Measurements from ENCODE around the gene CEP85L.

Gene CEP85L

DNA sequence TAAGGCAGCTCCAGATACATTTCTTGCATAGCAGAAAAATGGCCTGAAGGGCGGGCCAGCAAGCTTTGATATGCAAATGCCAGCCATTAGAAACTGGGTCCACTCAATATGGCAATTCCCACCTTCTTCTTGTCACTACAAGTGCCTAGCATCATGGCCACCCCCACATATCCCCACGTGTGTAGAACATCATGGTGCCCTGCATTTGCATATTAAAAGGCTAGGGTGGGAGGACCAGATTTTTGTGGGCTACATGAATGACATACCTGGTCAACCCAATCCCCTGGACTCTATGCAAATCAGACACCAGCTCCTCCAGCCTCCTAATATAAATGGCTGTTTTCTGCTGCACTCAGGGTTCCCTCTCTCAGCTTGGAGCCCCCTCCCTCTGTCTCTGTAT, 71.6 kb downstream of the CEP85L start:
- no peak for DNase-seq (ENCODE audit: low read depth)

DNA sequence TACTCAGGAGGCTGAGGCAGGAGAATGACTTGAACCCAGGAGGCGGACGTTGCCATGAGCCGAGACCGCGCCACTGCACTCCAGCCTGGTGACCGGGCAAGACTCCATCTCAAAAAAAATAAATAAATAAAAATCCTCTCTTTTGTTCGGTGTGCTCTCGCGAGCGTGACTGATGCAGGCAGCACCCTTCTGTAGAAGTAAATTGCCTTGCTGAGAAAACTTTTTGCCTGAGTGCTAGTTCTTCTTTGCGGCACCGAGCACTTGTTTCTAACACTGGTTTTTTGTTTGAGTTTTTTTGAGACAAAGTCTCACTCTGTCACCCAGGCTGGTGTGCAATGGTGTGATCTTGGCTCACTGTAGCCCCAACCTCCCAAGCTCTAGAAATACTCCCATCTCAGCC, 72.8 kb downstream of the CEP85L start:
- no peak for DNase-seq (ENCODE audit: low read depth)

DNA sequence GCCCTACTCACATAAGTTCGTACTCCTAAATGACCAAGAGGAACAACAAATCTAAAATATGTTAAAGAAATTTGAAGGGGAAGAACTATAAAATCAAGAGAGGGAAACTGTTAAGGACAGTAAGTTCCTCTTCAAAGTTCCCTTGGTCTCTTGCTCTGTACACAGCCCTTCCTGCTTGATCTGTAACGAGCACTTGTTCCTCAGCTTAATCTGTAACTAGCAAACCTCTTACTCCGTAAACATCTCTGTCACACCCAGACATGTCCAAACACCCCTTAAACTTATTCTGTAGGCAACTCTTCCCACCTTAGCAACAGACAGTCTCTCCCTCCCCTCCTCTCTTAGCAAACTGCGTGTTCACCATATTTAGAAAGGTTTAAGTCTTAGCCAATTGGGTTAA, 73.4 kb downstream of the CEP85L start:
- no peak for DNase-seq (ENCODE audit: low read depth)

DNA sequence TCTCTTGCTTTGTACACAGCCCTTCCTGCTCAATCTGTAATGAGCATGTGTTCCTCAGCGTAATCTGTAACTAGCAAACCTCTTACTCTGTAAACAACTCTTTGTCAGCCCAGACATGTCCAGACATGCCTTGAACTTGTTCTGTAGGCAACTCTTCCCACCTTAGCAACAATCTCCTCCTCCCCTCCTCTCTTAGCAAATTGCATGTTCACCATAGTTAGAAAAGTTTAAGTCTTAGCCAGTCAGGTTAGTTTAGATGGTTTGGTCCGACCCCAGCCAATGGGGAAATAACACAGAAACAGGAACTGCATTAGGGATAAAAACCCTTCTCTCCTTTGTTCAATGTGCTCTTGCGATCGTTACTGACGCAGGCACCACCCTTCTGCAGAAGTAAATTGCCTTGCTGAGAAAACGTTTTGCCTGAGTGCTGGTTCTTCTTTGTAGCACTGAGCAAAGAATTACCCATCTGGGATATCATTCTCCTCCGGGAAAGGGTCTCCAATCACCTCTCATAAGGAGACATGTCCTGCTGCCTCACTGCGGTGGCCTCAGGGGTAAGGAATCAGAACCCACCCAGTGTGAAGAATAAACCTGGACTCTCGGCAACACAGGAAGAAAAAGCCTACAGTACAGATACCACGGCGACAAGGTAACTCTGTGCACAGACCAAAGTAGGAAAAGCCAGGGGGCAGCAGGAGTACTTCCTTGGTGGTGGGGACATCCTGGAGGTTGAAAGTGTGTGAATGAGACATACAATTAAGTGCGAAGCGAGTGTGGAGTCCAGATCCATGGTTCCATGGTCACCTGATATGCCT, 77.1 kb downstream of the CEP85L start:
- no peak for DNase-seq (ENCODE audit: low read depth)

GRCh38 chr6:118571121-118571520, 80.3 kb downstream of the CEP85L start:
- DNase-seq (ENCODE audit: low read depth) = no peak

DNA sequence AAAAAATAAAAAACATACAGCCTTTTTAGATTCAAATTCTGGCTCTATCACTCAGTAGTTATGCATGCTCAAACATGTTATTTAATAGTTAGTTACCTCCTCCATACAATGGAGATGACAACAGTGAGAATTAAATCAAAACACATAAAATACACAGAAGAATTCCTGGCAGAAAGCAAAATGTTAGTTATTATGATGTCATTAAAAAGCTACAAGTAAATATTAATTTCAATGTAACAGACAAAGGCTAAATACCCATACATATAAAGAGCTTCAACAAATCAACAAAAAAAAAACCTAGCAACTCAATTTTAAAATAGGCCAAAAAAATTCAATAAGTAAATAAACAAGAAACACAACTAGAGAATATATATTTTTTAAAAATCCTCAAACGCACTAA, 81.9 kb downstream of the CEP85L start:
- DNase-seq (ENCODE audit: low read depth) = no peak

GRCh38 chr6:118567974-118568373, 83.4 kb downstream of the CEP85L start:
- DNase-seq (ENCODE audit: low read depth) = no peak

DNA sequence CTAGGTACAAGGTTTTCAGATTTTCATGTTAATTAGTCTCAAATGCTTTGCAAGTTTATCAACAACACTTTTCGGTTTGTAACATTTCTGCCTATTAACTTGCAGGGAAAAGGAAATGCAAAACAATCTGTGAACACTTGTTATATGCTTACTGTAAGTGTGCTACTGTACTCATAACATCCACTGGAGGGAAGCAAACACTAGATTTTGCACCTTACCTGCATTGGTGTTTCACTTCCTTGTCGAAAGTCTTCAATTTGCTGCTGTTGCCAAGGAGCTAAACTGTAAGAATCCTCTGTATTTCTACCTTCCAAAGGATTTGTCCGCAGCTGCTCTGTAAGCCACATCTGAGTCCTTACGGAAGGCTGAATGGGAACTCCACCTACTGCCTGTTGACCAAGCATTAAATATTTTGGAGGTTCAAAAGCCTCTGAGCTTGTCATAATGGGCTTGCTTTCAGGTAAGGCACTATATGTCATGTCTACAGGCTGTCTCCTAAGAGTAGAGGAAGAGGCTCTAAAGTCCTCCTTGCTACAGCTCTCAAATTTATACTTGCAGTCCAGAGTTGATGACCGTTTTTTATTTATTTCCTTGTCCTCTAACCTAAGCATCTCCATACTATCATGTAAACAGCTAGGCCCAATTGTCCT, 86.0 kb downstream of the CEP85L start:
- DNase-seq (ENCODE audit: low read depth) = no peak

- no peak for DNase-seq (ENCODE audit: low read depth)
Observed at GRCh38 chr6:118562959-118563358, 88.4 kb downstream of the CEP85L start.

DNA sequence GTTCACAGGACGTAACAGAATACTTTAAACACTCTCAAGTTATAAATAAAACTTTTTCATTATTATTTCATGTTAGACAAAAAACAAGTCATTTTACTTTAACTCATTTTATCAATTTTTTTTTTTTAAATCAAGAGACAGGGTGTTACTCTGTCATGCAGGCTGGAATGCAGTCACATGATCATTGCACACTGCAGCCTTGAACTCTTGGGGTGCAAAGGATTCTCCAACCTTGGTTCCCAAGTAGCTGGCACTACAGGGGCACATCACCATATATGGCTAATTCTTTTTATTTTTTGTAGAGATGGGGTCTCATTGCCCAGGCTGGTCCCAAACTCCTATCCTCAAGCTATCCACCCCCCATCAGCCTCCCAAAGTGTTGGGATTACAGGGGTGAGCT, 89.1 kb downstream of the CEP85L start:
- DNase-seq (ENCODE audit: low read depth) = no peak

GRCh38 chr6:118559659-118560058, 91.7 kb downstream of the CEP85L start:
- DNase-seq (ENCODE audit: low read depth) = no peak

- DNase-seq (ENCODE audit: low read depth) = no peak
Observed at GRCh38 chr6:118558464-118559217, 92.8 kb downstream of the CEP85L start.

DNA sequence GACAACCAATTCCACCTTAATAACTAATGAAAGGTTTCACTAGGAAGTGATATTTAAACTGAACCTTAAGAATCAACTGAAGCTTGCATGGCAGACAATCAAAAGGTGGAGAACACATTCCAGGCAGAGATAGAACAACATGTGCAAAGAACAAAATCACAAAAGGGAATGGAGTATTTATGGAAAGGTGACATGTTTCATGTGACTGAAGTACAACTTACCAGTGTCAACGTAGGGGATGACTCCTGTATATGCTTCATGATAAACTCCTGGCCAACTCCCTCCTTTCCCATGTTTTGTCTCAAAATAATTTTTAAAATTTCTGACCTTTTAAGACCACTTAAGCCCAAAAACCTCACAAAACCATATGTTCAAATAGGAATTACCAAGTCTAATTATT, 96.7 kb downstream of the CEP85L start:
- no peak for DNase-seq (ENCODE audit: low read depth)

- DNase-seq (ENCODE audit: low read depth) = no peak
Observed at GRCh38 chr6:118553132-118553531, 98.3 kb downstream of the CEP85L start.

DNA sequence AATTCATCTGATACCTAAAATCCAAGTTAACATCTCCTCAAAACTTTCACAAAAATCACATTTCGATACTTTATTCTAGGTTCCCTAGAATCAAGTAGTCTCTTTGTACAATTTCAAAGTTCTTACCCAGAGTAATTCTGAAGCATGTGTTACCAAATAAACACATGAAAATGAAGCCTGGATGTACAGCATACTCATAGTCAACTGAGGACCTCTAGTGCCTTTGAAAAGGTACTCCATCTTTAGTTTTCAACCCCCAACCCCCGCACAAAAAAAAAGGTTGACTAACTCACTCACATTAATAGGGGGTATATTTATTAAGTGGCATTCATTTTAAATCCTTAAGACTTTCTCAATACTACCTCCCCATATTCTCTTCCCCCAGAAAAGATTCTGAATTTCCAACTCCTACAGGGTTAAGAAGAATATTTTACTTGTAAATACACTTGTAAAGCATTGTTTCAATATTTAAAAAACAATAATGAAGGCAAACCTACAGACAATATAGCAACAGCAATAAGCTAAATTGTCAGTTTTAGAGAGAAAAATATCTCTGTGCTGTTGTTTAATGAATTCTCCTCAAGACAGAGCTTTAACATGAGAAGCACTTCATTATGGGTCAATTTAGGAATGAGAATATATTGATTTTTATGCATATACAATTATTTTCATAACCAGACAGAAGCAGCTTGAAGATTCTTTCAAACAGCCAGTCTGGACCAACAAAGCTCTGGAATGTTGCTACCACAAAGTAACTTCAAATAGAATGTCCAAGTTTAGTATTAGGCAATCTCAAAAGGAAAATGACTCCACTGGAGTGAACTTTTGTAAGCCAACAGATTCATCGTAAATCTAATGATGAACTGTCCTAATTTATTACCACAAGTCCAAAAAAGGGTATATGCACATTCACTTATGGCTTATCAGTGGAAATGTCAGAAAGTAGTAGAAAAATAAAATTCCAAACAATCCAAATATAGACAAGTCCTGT, 100.0 kb downstream of the CEP85L start:
- no peak for DNase-seq (ENCODE audit: low read depth)

DNA sequence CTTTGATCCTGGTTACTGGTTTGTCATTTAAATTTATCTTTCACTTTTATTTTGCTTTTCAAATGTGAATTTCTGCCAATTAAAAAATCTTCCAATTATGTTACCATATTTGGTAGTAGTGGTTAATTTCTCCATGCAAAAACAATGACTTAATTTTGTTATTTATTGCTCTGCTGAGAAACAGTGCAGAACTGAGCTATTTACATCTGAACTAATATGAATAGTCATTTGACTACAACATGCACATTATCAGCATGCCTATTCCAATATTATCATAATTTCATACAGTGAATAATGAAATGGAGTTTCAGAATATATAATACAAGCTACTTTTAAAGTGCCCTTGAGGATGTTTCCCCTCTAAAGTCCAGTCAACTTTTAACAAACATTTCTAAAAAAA, 102.8 kb downstream of the CEP85L start:
- DNase-seq (ENCODE audit: low read depth) = no peak

DNA sequence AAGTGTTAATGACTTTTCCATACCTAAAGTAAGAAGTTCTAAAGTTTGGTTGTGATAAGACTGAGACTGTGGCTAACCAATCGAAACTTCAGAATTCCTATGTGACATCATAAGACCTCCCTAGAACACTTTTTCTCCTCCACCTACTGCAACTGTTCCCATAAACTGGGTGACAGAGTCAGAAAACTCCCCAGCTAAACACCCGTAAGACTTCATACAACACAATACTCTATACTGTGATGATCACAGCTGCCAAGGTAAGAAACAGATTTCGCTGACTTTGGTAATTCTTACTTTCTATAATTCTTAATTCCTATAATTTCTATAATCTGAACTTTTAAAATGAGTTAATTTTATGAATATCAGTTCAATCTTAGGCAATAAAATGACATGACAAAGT, 103.3 kb downstream of the CEP85L start, which contains the start of gene PLN:
Gene PLN (plus strand): TSS at position 161 of the 400 bp plus-strand sequence. CDS start 10,626 bp downstream, outside the sequence.
- DNase-seq (ENCODE audit: low read depth) = no peak

- DNase-seq (ENCODE audit: low read depth) = no peak
Observed at GRCh38 chr6:118546880-118547218, 104.5 kb downstream of the CEP85L start.

DNA sequence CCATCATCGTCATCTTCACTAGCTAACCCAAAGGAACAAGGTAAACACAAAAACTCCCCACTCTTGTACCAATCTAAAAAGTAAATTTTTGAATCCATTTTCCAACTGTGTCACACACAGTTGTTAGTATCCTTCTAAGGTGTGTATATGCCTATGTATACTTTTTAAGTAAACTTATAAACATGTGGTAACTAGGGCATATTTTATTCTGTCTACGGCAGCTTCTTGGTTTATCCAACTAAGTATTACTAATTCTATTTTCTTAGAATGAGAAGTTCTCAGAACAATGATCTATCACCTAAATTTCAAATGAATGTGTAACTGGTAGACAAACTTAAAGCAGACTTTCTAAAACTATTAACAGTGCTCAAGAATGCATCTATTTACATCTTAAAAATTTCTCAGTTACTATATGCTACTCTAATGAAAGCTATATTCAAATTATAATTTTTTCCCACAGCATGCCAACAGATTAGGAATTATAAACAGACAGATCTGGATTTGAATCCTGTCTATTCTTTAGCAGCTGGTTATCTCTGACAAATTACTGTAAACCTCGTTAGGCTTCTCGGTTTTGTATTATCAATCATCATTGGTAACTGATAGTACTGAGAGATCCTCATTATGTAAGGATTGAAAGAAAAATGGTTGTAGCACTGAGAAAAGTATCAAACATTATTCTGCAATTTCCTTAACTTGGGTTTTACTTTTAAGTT, 105.1 kb downstream of the CEP85L start:
- DNase-seq (ENCODE audit: low read depth) = no peak

DNA sequence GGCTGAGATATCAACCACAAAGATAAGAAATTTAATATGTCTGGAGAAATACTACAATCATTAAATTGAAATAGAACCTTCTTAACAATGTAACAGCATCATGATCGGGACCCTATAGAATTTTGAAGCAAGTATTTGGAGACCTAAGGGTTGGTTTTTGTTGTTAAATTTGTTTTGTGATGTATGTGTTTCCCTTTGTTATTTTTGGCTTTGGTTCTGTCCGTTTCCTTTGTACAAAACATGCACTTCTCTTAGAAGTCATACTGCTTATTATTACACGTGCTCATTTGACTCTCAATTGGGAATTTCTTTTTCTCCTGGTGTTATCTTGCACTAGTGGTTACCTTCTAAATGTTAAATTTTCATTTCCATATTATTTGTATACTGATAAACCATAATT, 107.3 kb downstream of the CEP85L start:
- no peak for DNase-seq (ENCODE audit: low read depth)
